NCI-H524 (cell line): ENCODE results near the gene CGB3.

Source experiments
- DNase-seq, 2 experiments: peaks; one replicate each; lab custom pipeline; 2025; lab: John Stamatoyannopoulos, UW

The CGB3 gene

GRCh38 chr19:48988286-48988685 is 35.8 kb downstream of the CGB3 start:
- DNase-seq = no peak

- DNase-seq = no peak
These were observed 36.8 kb downstream of the CGB3 start for GRCh38 chr19:48987323-48987722.

DNA sequence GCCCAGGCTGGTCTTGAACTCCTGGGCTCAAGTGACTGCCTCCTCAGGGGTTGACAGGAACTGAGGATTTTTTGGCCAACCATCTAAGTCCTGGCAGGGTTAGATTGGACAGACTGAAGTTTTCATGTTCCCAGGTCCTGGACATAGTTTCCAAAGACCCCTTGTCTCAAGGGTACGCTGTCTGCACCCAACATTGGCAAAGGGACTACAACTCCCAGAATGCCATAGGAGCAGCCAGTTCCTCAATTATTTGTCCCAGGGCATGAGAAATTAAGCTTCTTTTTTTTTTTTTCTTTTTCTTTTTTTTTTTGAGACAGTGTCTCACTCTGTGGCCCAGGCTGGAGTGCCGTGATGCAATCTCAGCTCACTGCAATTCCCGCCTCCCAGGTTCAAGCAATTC is 37.9 kb downstream of the CGB3 start:
- DNase-seq = no peak

DNA sequence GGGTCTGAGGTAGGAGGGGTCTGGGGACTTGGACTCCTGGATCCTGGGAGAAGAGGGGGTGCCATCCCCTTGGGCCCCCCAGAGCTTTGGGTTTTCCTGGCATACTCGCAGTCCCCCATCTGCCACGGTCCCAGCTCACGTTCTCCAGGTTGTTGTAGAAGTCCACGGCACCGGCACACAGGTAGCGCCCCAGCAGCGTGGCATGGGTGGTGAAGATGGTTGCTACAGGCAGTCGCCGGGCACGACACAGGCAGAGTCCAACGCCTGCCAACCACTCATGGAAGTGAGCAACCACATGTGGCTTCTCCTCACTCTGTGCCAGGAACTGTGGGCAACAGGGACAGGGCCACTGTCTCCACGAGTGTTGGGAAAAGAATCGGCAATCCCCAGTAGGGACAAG is 38.4 kb downstream of the CGB3 start:
- DNase-seq = no peak

DNA sequence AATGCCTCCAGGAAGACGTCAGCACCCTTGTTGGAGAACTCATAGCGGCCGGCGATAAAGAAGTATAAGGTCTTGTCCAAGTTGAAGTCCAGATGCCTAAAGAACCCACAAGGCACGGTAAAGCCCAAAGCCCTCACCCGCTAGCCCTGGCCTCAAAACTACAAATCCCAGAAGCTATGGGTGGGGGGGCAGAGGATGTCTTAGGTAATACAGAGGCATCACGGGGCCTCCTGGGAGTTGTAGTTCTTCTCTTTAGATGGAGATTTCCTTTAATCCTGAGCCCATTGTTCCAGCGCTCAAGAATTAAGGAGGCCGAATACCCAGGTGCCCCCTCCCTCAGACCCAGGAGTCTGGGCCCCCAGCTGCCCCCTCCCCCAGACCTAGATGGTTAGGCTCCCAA is 41.9 kb downstream of the CGB3 start:
- DNase-seq = no peak

DNA sequence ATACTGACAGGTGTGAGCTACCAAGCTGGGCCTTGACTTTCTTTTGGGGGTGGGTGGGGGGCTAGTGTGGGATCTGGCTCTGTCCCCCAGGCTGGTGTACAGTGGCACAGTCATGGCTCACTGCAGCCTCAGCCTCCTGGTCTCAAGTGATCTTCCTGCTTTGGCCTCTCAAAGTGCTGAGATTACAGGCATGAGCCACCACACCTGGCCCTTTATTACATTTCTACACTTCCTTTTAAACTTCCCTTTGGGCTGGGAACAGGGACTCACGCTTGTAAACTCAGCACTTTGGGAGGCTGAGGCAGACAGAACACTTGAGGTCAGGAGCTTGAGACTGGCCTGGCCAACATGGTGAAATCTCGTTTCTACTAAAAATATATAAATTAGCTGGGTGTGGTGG is 47.1 kb downstream of the CGB3 start:
- DNase-seq = no peak

DNA sequence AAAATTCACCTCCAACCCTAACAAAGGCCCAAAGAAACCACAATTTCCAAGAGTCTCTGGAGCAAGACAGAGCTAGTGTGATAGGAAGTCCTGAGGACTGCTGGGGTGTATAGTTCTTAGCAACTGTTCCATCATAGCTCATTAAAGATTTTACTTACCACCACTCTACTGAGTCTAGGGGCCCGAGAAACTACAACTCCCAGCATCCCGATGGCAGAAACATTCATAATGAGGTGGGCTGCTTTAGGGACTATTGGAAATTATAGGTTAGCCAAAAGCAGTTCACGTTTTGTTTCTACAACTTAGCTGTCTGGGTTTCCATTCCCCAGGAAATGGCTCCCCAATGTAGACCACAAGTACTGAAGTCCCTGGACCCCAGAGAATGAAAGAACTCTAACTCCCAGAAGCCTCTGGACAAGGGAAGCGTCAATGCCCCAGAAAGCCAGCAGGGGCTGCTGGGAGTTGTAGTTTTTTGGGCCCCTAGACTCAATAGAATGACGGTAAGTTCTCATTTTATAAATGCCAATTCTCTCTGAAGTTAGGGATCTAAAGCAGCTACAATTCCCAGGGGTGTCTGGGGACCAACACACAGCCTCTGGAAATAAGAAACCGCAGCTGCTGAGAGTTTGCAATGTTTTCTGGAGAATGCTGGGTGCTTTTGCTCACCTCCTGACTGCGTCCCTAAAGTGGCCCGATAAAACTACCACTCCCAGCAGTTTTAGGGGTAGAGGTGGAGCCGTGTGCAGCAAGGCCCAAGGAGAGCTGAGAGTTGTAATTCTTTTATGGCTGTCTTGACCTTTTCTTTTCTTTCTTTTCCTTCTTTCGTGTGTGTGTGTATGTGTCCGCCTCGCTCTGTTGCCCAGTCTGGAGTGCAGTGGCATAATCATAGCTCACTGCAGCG is 47.9 kb downstream of the CGB3 start:
- DNase-seq = peak; percentile 63 to 70
